K562 (cell line): ENCODE data around the gene DYRK2. TPM values are rescaled to one million over a fixed set of nuclear protein-coding genes. Genes with fewer than 3 reads are reported as not detected.
A peak's percentile ranks its signal among the peaks of the same experiment; 100 is the strongest.
"Not testable (repeated sequence)": the region's sequence is repeated elsewhere in the genome, so short reads cannot be mapped to it uniquely, and the experiment has no call there.

Experiments used
- ATAC-seq: fragments of 200-7000 bp; cut with Tn5 transposase; 3 replicates; pipeline ENCODE4 v1.9.1; 2020; ENCODE audit warnings: moderate library complexity
- BruUV-seq: library from RNA; stranded (reverse); fragments of 400-500 nt; replicated peaks from 2 replicates; lab custom pipeline; 2021; lab: Mats Ljungman, UMichigan
- CTCF ChIA-PET: fragments of 300-600 bp; formaldehyde crosslinking; extraction: SDS; loops from one replicate; lab custom pipeline; 2021; ENCODE audit warnings: low intra/inter-chr PET ratio; lab: Yijun Ruan, JAX
- POLR2A ChIA-PET: fragments of 300-600, 350-650 bp; sonication (Branson Sonifier 250); formaldehyde crosslinking; extraction: SDS; loops from one replicate; lab custom pipeline; 2021; ENCODE audit warnings: antibody characterized with exemption, inconsistent platforms; lab: Yijun Ruan, JAX
- DNase-seq, 4 experiments: peaks; one replicate each; pipeline versions ENCODE4 v3.0.0 to v3.0.0-alpha.2; 2011 to 2018; ENCODE audit warnings: low spot score in 3 of 4, mixed read lengths in 3 of 4; ENCODE audit errors: extremely low read depth in 1 of 4
- FAIRE-seq: peaks from 2 replicates; lab custom pipeline; 2011; peaks lifted over from hg19 to GRCh38; lab: Jason Lieb, UNC
- H2AFZ ChIP-seq: 2 replicates; pipeline ENCODE4 v1.6.0; 2011; ENCODE audit warnings: low read depth, low read length, control low read depth, inconsistent platforms
- H3K27ac ChIP-seq: fragments of 200-600 bp; 3 replicates; pipeline ENCODE4 v1.8.0; 2011; ENCODE audit warnings: low read depth, mild to moderate bottlenecking, control low read depth, inconsistent platforms, low read length, moderate library complexity, mixed read lengths; ENCODE audit errors: extremely low read depth
- H3K27me3 ChIP-seq, 2 experiments: fragments of 300-600 bp in 1 of 2; 2 replicates in 1 of 2; 3 replicates in 1 of 2; pipeline versions ENCODE4 v1.6.0 to v1.8.0; 2011; ENCODE audit warnings: inconsistent platforms in 2 of 2, low read length in 2 of 2, mild to moderate bottlenecking in 1 of 2, mixed read lengths in 1 of 2, moderate library complexity in 1 of 2; ENCODE audit not compliant: control insufficient read depth in 2 of 2, insufficient read depth in 2 of 2
- H3K36me3 ChIP-seq: fragments of 300-600 bp; 3 replicates; pipeline ENCODE4 v1.8.0; 2011; ENCODE audit warnings: mild to moderate bottlenecking, low read length, inconsistent platforms; ENCODE audit not compliant: control insufficient read depth, insufficient read depth
- H3K4me1 ChIP-seq, 2 experiments: fragments of 200-600 bp in 1 of 2; replicated peaks in 1 of 2; 2 replicates in 1 of 2; 3 replicates in 1 of 2; pipeline versions ENCODE4 v1.5.1 to v1.8.0; 2011; ENCODE audit warnings: inconsistent platforms in 2 of 2, low read length in 2 of 2, mild to moderate bottlenecking in 1 of 2, mixed read lengths in 1 of 2, moderate library complexity in 1 of 2; ENCODE audit not compliant: control insufficient read depth in 2 of 2, insufficient read depth in 2 of 2
- H3K4me2 ChIP-seq: 2 replicates; pipeline ENCODE4 v1.6.1; 2011; ENCODE audit warnings: low read length, control low read depth, inconsistent platforms, mixed read lengths; ENCODE audit not compliant: insufficient read depth
- H3K4me3 ChIP-seq: fragments of 200-600 bp; sonication (generic), shearing (Covaris generic); 2 replicates; pipeline ENCODE4 v1.5.1; 2016; ENCODE audit warnings: control low read depth, inconsistent platforms
- H3K79me2 ChIP-seq: fragments of 200-600 bp; 3 replicates; pipeline ENCODE4 v1.8.0; 2011; ENCODE audit warnings: low read length, inconsistent platforms; ENCODE audit not compliant: control insufficient read depth, insufficient read depth
- H3K9ac ChIP-seq, 2 experiments: 2 replicates each; pipeline versions ENCODE4 v1.6.0 to v1.6.1; 2011; ENCODE audit warnings: low read depth in 2 of 2, low read length in 2 of 2, control low read depth in 1 of 2, inconsistent platforms in 1 of 2, mild to moderate bottlenecking in 1 of 2, mixed read lengths in 1 of 2; ENCODE audit not compliant: insufficient read depth in 1 of 2
- H3K9me1 ChIP-seq: one replicate; pipeline ENCODE4 v1.6.0; 2011; ENCODE audit warnings: inconsistent platforms, mild to moderate bottlenecking, low read length, moderate library complexity; ENCODE audit not compliant: control insufficient read depth, insufficient read depth
- H3K9me3 ChIP-seq: replicated peaks from 2 replicates; pipeline ENCODE4 v1.5.1; 2011; ENCODE audit warnings: low read depth, low read length, inconsistent platforms; ENCODE audit not compliant: control insufficient read depth, insufficient read depth
- H4K20me1 ChIP-seq: replicated peaks from 2 replicates; pipeline ENCODE4 v1.6.1; 2011; ENCODE audit warnings: low read length, inconsistent platforms, mixed read lengths; ENCODE audit not compliant: control insufficient read depth, insufficient read depth
- PTRF ChIP-seq: fragments of 450-650 bp; IDR thresholded peaks from 2 replicates; pipeline ENCODE4 v1.6.1; 2016; ENCODE audit warnings: mild to moderate bottlenecking, missing genetic modification characterization, missing compliant biosample characterization
- ZNF121 ChIP-seq: sonication (generic); formaldehyde crosslinking; conservative IDR thresholded peaks from 2 replicates; pipeline ENCODE4 v1.8.0; 2022; ENCODE audit warnings: missing genetic modification reagents
- ZNF431 ChIP-seq: sonication (generic); formaldehyde crosslinking; IDR thresholded peaks from 2 replicates; pipeline ENCODE4 v1.8.0; 2022; ENCODE audit warnings: mild to moderate bottlenecking, missing genetic modification reagents
- WGBS: fragments of 100-300 bp; shearing (Covaris generic); methylation state at CpG from one replicate; pipeline ENCODE4 v1.1.6; 2016; ENCODE audit warnings: low coverage, mixed read lengths; ENCODE audit not compliant: insufficient coverage; ENCODE audit errors: missing lambda C conversion rate; 5-methylcytosine and 5-hydroxymethylcytosine counted together
- in situ Hi-C: fragments of 300-500 bp; cut with MboI; formaldehyde crosslinking; loops from 4 replicates; pipeline ENCODE4 v1.15.0; 2018; ENCODE audit warnings: inconsistent platforms, mixed read lengths
- intact Hi-C: fragments of 100-400 bp; cut with micrococcal nuclease; formaldehyde crosslinking; loops from 2 replicates; pipeline ENCODE4 v1.14.2; 2022
- polyA plus RNA-seq, 8 experiments: library from polyadenylated mRNA; depleted of rRNA in 4 of 8; stranded (reverse) in 5 of 8; unstranded in 3 of 8; fragments of >200 nt; fragmentation: Nextera tagmentation in 2 of 8; fragmentation: Illumina TruSeq in 1 of 8; extraction: Ambion mirVana in 2 of 8; extraction: Trizol in 1 of 8; gene quantifications; 2 replicates each; pipeline versions ENCODE4 v1.2.1 to v1.2.3, GENCODE V29; 2011 to 2014; ENCODE audit warnings: inconsistent platforms in 1 of 8, missing spikeins in 1 of 8
- total RNA-seq, 7 experiments: library from RNA; depleted of rRNA in 6 of 7; stranded (reverse); fragments of >200 nt in 6 of 7; fragmentation: Illumina TruSeq in 2 of 7; extraction: Trizol in 2 of 7; gene quantifications; 2 replicates each; pipeline versions ENCODE4 v1.2.1 to v1.2.3, GENCODE V29; 2011 to 2021; ENCODE audit warnings: low replicate concordance in 1 of 7

DYRK2 gene
- total and polyA plus RNA-seq, 9 of the 15 experiments (the other 6 are each of a cell fraction or from before 2014, with no cell fraction given), result 1.7 to 15.4 (median 8.4) TPM

DNA sequence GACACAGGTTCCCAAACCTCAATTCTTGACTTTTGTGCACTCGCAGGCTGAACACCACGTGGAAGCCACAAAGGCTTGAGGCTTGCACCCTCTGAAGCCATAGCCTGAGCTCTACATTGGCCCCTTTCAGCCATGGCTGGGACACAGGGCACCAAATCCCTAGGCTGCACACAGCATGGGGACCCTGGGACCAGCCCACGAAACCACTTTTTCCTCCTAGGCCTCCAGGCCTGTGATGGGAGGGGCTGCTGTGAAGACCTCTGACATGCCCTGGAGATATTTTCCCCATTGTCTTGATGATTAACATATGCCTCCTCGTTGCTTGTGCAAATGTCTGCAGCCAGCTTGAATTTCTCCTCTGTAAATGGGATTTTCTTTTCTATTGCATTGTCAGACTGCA, 25.0 kb downstream of the DYRK2 start:
- H3K27ac ChIP-seq, H3K79me2 ChIP-seq, POLR2A ChIA-PET, DNase-seq, H4K20me1 ChIP-seq, intact Hi-C loops, H3K27me3 ChIP-seq, BruUV-seq, H3K36me3 ChIP-seq, H3K9me3 ChIP-seq, H3K4me3 ChIP-seq, in situ Hi-C loops, FAIRE-seq, ATAC-seq, H3K9ac ChIP-seq, CTCF ChIA-PET, H2AFZ ChIP-seq, H3K9me1 ChIP-seq, H3K4me1 ChIP-seq, H3K4me2 ChIP-seq: not testable (repeated sequence)
- WGBS, result 5% methylated on average over 4 of the region's 4 CpGs

DNA sequence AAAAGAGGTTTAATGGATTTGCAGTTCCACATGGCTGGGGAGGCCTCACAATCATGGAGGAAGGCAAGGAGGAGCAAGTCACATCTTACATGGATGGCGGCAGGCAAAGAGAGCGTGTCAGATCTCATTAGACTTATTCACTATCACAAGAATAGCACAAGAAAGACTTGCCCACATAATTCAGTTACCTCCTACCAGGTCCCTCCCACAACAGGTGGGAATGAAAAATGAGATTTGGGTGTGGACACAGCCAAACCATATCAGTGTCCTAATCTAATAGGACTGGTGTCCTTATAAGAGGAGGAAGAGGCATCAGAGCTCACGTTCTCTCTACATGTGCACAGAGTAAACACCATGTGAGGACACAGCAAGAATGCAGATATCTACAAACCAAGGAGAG, 25.9 kb downstream of the DYRK2 start:
- H3K4me2 ChIP-seq, result no peak overlapping the region
- ChIA-PET CTCF (no interaction called here), POLR2A (no interaction called here)
- no peaks in the 10 kb centered on the region for H3K9me1 ChIP-seq
- no peak for ATAC-seq
- no peak overlapping the region for H3K4me3 ChIP-seq
- H4K20me1 ChIP-seq, result no peaks in the 10 kb centered on the region
- no TSS peak for BruUV-seq
- no peaks in the 10 kb centered on the region for H3K79me2 ChIP-seq
- no peak for FAIRE-seq
- H3K27ac ChIP-seq, result no peak overlapping the region
- H3K27me3 ChIP-seq, result peaks cover 0 to 3% of the 10 kb centered on the region in 2 experiments; a peak in 2 of 5 replicates
- TF ChIP-seq ZNF431 (CRISPR knock-in tag) (peak; percentile 80; the same call in 1 of the 2 replicates), PTRF (tag) (no peak), ZNF121 (CRISPR knock-in tag) (no peak)
- intact Hi-C loops (no loop called here), in situ Hi-C loops (no loop called here)
- no peaks in the 10 kb centered on the region for H3K36me3 ChIP-seq
- H3K4me1 ChIP-seq, result no peaks in the 10 kb centered on the region
- no peak overlapping the region for H3K9ac ChIP-seq
- H2AFZ ChIP-seq, result no peak overlapping the region
- WGBS, result 0% methylated on average over 2 of the region's 3 CpGs
- DNase-seq, result no peak
- no peaks in the 10 kb centered on the region for H3K9me3 ChIP-seq
